ENCODE data around the gene IFT88.
A peak's percentile ranks its signal among the peaks of the same experiment; 100 is the strongest.

The IFT88 gene, protein sequence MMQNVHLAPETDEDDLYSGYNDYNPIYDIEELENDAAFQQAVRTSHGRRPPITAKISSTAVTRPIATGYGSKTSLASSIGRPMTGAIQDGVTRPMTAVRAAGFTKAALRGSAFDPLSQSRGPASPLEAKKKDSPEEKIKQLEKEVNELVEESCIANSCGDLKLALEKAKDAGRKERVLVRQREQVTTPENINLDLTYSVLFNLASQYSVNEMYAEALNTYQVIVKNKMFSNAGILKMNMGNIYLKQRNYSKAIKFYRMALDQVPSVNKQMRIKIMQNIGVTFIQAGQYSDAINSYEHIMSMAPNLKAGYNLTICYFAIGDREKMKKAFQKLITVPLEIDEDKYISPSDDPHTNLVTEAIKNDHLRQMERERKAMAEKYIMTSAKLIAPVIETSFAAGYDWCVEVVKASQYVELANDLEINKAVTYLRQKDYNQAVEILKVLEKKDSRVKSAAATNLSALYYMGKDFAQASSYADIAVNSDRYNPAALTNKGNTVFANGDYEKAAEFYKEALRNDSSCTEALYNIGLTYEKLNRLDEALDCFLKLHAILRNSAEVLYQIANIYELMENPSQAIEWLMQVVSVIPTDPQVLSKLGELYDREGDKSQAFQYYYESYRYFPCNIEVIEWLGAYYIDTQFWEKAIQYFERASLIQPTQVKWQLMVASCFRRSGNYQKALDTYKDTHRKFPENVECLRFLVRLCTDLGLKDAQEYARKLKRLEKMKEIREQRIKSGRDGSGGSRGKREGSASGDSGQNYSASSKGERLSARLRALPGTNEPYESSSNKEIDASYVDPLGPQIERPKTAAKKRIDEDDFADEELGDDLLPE

DNA sequence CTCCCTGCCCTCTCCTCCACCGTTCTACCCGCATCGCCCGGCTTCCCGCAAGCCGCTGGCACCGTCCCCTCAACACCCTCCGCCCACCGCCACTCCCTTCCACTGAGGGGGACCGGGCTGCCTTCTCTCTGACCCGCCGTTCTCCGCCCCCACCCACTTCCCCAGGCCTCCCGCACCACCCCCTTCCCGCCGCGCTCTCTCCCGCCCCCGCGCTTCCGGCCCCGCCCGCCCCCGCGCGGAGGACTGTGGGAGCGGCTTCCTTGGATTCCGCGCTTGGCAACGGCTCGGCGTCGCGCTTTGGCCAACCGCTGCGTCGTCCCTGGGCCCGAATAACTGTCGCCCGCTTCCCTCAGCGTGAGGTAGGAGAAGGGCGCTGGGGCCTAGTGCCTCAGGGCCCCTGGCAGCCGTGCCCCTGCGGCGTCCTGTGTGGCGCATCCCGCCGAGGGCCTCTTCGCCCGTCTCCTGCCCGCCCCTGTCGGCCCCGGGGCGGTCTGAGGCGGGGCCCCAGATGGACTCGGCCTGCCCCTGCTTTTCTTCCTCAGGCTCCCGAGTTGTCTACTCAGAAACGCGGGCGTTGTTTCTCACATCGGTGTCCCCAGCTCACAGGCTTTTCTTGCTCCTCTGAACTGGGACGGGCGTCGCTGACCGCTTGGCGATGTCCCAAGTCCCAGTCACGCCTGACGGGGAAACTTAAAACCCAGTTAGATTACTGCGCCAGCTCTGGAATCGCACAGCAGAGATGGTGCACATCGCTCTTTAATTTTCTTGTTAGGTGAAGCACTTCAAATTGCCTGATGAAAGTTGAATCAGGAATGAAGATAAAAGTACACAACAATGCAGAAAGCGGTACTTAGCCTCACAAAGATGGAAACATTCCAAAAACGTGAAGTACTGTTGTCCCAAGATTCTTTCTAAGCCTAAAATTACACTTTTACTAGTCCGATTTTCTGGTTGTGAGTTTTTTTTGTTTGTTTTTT is at the start of gene IFT88:
IFT88 (plus strand) TSS at position 260 of the 977 bp plus-strand sequence. CDS start 7,229 bp downstream, outside the sequence.
- DNase-seq: peak; percentile 78

DNA sequence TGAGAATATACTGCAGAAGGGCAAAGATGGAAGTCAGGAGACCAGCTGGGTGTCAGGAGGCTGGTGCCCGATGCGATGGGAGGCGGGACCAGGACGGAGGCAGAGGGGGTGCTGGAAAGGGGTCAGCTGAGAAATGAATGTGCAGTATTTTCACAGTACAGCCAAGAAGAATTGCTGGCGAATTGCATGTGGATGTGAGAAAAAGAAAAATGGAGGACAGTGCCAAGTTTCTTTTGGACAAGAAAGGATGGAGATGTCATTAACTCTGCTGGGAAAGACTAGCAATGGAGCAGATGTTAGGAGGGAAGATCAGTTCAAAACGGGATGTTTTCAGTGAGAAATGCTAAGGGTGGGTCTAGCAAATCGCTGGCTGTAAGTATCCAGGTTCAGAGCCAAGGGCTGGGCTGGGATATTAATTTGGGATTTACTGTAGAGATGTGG is 48.3 kb upstream of the IFT88 start:
- DNase-seq: no peak

DNA sequence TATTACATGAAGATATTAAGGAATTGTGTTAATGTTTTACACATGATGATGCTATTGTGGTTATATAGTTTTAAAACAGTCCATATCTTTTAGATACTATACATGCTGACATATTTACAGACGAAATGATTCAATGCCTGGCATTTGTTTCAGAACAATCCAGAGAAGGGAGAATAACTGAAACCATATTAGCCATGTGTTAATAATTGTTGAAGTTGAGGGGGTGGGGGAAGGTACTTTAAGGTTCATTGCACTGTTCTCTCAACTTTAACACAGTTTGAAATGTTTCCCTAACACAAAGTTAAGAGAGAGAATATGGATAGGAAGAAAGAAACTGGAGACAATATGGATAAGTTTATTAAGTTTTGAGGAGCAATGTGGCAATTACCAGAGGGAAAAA is 47.1 kb upstream of the IFT88 start:
- DNase-seq: no peak

DNA sequence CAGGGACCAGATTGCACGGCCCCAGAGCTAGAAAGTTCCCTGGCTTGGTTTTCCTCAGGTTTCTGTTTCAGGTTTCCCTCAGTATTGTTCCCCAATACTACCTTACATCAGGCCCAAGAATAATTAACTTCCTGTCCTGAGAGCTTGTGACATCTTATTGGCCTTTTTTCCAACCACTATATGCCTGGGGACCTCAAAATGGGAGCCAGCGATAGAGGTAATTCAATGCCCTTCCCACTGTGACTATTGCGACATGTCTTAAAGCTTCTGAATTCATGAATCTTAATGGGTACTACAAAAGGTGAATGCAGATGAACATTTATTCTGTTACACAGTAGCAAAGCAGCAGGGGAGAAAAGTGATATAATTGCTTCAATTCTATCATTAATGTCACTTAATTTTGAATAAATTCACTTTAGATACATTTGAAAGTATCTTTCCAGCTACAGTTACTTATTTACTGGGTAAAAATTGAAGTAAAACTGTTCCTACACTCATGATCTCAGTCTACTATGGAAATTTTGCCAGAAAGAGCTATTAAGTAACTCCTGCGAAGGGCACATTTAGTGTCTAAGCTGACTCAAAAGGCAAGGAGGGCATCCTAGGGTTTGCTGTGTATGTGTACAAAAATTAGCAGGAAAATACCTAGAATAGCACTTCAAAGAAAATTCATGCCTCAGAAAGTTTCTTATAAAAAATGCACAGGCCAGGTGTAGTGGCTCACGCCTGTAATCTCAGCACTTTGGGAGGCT is 45.4 kb upstream of the IFT88 start:
- DNase-seq: no peak

DNA sequence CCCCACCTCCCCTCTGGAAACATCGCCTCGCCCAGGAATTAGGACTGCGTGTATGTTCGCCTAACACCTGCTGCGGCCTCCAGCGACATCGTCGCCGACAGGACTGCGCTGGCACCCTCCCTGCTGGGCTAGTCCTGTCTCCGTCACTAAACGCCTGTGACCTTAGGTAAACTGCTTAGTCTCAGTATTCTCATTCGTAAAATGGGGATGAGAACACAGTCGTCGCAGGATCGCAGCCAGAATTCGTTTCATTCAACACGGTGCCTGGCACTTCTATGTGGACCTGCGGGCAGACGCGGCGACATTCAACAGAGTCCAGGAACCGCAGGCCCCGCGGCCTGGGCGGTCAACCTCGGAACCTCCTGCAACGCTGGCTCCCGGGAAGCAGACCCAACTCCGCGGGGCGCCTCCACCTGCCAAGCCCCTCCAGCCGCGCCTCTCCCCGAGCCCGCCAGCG is 41.8 kb upstream of the IFT88 start:
- no peak for DNase-seq

DNA sequence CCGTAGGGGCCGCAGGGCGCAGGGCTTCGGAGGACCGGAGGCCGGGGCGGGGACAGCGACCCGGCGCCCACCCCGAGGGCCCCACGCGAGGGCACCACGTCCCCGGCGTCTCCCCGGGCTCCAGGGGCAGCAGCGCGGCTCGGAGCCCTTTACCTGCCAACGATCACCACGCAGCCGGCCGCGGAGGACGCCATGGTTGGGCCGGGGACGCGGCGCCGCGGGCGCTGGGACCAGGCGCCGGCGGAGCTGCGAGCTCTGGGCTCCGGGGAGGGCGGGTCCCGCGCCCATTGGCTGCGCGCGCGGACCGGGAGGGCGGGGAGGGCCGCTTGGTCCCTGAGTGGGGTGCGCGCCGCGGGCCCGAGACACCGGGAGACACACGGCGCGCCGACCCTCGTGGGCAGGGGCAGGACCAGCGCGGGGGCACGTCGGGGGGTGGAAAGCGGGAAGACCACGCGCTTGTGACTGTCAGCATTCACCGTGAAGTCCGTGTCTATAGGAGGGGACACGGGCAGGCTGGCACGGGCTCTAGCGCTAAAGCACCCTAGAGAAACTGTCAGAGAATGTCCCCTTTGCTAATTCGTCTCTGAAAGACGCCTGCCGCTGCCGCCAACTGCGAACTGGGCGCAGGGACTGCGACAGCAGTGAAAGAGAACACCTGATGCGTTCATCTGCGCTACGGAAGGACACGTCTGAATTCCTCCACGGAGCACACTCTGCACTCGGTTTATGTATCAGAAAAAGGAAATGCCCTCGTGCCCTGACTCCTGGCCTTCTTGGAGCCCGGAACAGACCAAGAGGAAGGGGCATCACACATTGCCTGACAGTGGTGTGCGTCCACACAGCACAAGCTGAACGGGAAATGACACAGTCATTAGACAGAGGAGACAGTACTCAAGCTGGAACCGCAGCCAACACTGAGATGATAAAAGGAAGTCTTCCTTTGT is 41.1 kb upstream of the IFT88 start, which contains the start of gene CRYL1:
CRYL1 (minus strand) TSS at position 257 of the 944 bp plus-strand sequence; CDS start at position 194, 63 bp downstream.
- peak; percentile 61 for DNase-seq

DNA sequence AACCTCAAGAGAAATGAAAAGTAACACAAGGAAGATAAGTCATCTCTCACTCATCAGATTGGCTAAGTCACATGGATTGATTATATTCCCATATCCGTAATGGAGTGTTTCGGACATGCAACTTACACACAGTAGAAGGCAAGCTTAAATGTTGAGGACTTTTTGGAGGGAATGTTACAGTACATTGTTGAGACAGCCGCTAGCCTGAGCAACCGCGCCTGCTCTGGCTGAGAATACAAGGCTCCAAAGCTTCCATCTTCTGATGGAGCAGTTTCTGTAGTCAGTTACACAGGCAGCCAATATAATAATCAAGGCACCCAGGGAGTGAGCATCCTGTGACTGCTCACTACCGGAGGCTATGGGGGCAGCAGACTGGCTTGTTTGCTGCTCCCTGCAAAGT is 40.3 kb upstream of the IFT88 start:
- DNase-seq: no peak

DNA sequence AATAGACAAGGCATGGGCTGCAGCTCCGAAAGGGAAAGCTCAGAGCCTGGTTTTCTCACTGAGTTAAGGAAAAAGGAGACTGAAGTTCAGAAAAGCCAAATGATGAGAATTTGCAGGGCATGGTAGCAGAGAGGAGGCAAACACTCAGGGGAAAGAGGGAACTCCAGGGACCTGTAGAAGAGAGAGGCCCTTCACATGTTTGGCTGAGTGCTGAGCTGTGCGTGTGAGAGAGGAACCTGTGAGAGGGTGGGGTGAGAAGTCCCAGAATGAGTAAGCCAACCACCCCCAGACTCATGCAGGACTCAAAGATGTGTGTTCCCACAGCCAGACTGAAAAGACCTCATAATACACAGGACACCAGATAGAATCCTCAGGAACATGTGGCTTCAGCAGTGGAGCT is 38.5 kb upstream of the IFT88 start:
- DNase-seq: no peak

DNA sequence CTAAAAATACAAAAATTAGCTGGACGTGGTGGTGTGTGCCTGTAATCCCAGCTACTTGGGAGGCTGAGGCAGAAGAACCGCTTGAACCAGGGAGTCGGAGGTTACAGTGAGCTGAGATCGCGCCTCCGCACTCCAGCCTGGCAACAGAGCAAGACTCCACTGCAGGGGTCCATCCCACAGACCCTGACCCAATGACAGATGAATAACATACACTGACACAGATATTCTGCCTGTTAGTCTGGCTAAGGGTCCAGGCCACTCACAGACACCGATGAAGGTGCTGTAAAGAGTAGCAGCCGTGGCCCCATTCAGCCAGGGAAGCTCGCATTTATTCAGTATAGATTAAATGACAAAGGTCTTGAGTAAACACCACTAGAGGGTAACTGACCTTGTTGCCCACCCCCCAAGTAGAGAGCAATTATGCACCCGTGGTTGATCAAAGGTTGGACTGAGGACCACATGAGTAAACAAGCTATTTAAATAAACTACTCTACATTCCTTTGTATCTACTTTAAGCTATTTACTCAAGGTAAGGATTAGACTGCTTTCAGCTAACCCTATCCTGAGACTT is 32.8 kb upstream of the IFT88 start:
- no peak for DNase-seq

DNA sequence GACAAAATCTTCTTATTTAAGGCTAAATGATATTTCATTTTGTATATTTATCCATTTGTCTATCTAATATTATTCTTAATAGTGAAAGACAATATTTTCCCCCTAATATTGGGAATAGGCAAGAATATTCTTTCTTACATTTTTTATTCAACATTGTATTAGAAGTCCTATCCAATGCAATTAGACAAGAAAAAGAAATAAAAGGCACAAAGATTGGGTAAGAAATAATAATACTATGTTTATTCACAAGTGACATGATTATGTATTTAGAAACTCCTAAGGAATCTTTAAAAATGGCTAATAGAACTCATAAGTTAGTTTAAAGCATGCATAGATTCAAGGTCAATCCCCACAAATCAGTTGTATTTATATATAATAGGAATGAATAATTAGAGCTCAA is 30.0 kb upstream of the IFT88 start:
- no peak for DNase-seq

DNA sequence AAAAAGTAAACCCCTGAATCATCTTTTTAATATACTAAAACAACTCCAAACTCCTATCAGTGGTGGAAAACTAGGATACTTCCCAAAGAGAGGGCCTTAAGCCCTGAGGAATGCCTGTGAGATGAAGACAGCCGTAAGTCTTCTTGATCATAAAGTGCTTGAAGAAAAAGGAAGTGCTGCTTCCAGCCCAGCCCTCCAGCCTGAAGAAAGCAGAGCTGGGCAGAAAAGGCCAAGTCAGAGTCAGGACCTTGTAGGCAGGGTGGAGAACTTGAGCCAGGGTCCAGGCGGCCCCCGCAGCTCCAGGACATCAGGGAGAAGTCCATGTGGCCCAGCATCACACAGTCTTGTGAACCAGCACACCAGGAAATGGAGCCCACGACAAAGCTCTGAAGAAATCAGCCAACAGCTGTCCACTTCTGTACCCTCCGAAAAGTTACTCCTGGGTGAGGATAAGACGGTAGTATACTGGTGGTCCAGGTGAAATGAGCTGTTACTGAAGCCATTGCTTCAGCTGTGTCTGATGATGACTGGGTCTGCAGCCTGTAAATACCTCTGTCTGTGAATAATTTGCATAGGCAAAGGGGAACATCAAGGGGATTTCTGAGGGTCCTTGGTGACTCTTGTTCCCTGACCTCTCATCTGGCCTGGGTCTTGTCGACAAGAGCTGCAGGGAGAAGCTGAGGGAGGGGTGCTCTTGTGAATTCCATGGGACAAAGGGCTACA is 22.6 kb upstream of the IFT88 start:
- no peak for DNase-seq

DNA sequence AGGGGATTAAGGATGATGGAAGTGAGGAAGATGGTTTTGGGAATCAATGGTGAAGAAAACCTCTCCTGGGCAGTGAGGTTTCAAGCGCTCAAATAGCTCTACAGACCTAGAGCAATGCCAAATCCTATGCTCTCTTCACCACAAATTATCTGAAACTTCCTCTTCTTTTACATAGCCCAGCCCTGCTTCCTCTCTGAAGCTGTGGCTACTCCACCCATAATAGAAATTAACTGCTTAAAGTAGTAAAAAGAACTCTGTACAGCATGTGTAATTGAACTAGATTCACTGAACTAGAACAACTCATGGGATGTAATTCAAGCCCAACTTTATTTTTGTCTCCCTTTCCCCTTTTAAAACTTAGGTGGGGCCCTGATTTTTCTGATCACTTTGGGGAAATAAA is 20.4 kb upstream of the IFT88 start:
- no peak for DNase-seq

DNA sequence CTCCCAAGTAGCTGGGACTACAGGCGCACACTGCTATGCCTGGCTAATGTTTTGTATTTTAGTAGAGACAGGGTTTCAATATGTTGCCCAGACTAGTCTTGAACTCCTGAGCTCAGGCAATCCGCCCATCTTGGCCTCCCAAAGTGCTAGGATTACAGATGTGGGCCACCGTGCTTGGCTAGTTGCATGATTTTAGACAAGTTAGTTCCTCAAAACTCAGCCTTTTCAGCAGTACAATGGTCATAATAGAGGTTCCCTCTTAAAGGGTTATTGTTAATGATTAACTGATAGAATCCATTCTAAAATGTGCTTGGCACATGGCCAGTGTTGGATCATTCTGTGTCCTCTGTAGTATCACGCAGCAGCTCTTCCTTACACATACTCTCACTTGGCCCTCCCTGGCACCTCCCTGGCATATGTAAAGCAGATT is 19.5 kb upstream of the IFT88 start:
- no peak for DNase-seq

DNA sequence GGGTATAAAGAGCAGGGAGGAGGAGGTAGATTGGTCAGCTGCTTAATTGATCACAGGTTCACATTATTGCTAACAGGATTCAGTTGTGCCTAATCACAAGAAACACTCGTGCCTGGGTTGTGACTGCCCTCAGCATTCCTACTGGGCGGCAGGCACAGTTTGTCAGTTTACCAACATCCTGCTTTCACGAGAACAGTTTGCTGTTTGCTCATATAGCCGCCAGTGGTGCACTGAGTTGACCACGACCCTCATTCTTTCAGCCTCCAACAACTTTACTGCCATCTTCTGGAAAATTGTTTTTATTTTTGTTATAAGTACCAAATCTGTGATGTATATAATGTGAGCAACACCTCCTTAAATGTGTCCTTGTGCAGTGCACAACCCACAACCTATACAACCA is 16.2 kb upstream of the IFT88 start:
- no peak for DNase-seq

DNA sequence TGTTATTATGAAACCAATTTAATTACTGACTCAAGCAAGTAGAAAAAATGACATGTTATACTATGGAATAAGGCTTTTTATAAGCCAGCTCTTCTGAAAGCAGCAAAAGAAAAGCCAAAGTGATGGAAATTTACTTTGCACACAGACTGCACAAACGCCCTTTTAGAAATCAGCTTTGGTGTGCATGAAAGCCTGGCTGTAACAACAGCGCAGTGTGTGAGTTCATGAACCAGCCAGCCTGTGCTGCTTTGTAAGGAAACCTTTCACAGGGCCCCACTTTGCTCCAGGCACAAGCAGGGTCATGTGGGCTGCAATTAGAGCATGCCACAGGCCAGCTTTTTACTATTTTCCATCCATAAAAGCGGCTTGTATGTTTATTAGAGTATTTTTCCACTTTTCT is 13.6 kb upstream of the IFT88 start:
- no peak for DNase-seq

DNA sequence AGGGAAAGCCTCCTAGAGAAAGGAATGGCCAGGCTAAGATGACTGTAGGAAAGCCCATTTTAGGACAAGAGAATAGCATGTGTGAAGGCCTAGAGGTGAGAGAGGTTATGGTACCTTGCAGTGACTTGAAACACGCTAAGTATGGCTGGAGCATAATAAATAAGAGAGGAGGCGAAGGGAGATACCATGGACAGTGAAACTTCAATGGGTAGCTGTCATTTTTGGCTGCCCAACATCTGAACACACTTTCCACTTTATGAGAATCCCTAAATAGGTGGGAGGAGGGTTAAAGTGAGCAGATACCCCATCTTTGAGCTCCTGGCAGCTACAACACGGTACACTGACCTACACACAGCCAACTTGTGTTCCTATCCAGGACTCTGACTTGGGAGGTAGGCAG is 8.0 kb upstream of the IFT88 start:
- no peak for DNase-seq

DNA sequence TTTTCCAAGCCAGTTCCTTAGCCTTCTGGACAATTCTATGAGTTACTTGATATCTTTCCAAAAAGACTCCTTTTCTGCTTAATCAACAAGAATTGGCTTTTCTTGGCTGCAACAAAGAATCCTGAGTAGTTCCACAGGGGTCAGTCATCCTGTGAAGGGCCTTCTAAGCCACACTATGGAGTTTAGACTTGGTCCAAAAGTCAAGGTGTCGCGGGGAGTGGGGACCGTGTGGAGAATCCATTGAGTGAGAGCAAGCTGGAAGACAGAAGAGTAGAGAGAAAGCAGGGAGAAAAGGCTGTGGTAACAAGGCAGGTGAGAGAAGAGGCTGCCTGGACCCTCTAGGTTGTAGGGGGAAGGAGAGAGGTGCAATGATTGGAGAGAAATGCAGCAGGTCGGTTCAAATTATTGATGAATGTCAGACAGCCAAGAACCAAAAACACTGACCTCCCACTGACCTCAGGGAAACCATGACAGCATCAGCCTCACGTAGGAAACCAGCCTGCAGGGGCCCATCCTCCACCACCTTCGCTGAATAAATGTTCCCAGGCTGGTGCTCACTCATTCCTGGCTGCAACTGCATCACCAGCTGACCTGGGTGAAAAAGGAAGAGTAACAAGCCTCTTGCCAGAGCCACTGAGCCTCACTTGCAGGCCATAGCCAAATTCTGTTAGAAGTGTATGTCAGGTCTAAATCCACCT is 7.1 kb upstream of the IFT88 start:
- no peak for DNase-seq

DNA sequence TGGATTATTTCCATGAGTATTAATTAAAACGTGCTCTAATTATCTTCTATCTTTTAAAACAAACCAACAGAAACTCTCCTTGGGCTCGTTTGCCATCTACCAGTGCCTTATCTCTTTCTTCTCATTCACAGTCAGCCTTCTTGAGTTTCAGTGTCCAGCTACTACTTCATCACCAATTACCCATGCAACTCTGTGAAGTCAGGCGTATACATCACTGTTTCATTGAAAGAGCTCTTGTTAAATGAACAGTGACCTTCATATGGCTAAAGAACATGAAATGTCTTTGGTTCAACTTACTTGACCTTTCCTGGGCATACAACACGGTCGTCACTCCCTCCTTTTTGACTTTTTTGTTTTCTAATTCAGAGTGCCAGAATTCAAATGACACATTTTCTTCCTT is 5.2 kb upstream of the IFT88 start:
- DNase-seq: no peak

All from activated gamma-delta T cell treated with Interleukin-2 at 50 U/mL for 16 hours (primary cell).